ENCODE measurements around the gene PIM2. TPM values are rescaled to one million over a fixed set of nuclear protein-coding genes. Genes with fewer than 3 reads are reported as not detected.

The PIM2 gene
- total RNA-seq, 2 donors from 2014 or later, result 550 to 563 TPM

- peak within 1 kb of the TSS; percentile 88 for H3K27ac Mint-ChIP-seq
- no peaks in the 10 kb centered on the region for H3K27me3 Mint-ChIP-seq (ENCODE audit: low read depth)
- peaks cover 19 to 35% of the 10 kb centered on the region in 2 donors for H3K36me3 Mint-ChIP-seq (ENCODE audit: insufficient read depth in 2 of 2)
- H3K4me3 Mint-ChIP-seq, result peak within 1 kb of the TSS; percentile 93
- ATAC-seq (replicated peaks in 1 of 2) (peak; percentile 53 to 56), DNase-seq (peak; percentile 90 to 91)
- peaks cover 47% of the 10 kb centered on the region for H3K4me1 Mint-ChIP-seq (ENCODE audit: low read depth)
- H3K9me3 Mint-ChIP-seq, result no peaks in the 10 kb centered on the region
Observed at GRCh38 chrX:48911412-48912182, 7.2 kb downstream of the PIM2 start, which contains the start of gene SLC35A2. TSS of gene SLC35A2 (minus strand) at chrX:48911646. CDS start at chrX:48911636, 10 bp downstream.

DNA sequence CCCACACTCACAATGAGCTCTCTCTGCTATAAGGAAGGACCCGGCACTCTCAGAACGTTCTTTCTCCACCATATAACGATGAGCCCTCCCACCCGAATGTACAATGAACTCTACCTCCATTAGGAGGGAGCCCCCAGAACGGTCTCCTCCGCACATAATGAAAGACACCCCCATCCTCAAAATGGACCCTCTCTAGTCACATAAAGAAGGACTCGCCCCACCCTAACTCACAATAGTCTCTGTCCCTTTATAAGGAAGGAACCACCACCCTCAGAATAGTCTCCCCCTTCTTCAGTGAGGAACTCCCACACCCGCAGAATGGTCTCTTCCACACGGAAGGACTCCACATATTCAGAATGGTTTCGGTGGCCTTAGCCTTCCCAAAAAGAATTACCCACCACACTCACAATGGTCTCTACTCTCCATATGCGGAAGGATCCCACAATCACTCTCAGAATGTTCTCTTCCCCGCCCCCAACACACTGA is 7.9 kb downstream of the PIM2 start:
- Mint-ChIP-seq H3K36me3 (ENCODE audit: insufficient read depth in 2 of 2) (peaks cover 16 to 31% of the 10 kb centered on the region in 2 donors), H3K4me1 (ENCODE audit: low read depth) (peaks cover 47% of the 10 kb centered on the region), H3K9me3 (no peaks in the 10 kb centered on the region), H3K27ac (peak overlapping the region; percentile 88), H3K27me3 (ENCODE audit: low read depth) (no peaks in the 10 kb centered on the region), H3K4me3 (peak overlapping the region; percentile 93)
- peak; percentile 0 for ATAC-seq (replicated peaks in 1 of 2)
- peak in 1 of 2 donors; percentile 33 for DNase-seq

DNA sequence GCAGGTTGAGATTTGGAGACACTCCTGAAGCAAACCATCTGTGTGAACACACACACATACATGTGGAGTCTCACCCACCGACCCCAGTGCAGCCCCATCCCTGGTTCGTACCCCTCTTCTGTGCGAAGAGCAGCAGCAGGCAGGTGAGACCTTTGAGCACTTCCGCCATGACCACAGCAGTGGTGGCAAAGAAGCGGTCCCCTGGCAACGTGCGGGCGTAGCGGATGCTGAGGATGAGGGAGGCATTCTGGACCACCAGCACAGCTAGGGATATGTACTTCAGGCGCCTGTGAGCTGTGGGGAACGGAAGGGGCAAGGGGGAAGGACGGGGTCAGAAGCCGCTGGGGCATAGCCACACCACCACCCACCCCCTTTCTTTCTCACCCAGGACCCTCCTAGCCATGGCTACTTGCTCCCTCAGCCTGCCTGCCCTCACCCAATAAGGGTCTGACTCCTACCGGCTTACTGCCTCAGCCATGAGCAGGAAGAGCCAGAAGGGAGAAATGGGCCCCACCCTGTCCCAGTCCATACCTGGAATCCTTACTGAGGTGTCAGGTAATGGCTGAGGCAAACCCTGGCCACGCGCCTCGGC is 9.0 kb downstream of the PIM2 start:
- Mint-ChIP-seq H3K36me3 (ENCODE audit: insufficient read depth in 2 of 2) (peaks cover 9 to 20% of the 10 kb centered on the region in 2 donors), H3K4me1 (ENCODE audit: low read depth) (peaks cover 38% of the 10 kb centered on the region), H3K4me3 (peak overlapping the region in 1 of 2 donors; percentile 93), H3K27me3 (ENCODE audit: low read depth) (no peaks in the 10 kb centered on the region), H3K9me3 (no peaks in the 10 kb centered on the region), H3K27ac (no peak overlapping the region)
- peak in 1 of 2 donors; percentile 43 for DNase-seq
- no peak for ATAC-seq (replicated peaks in 1 of 2)

GRCh38 chrX:48908600-48908999 is 10.2 kb downstream of the PIM2 start:
- Mint-ChIP-seq H3K27ac (peak overlapping the region; percentile 93), H3K27me3 (ENCODE audit: low read depth) (no peaks in the 10 kb centered on the region), H3K4me3 (peak overlapping the region in 1 of 2 donors; percentile 36), H3K36me3 (ENCODE audit: insufficient read depth in 2 of 2) (peaks cover 4 to 10% of the 10 kb centered on the region in 2 donors), H3K4me1 (ENCODE audit: low read depth) (peaks cover 26% of the 10 kb centered on the region), H3K9me3 (no peaks in the 10 kb centered on the region)
- no peak for ATAC-seq (replicated peaks in 1 of 2)
- no peak for DNase-seq

- H3K27me3 Mint-ChIP-seq (ENCODE audit: low read depth), result peaks cover 5% of the 10 kb centered on the region
Observed at GRCh38 chrX:48905090-48905790, 13.6 kb downstream of the PIM2 start.

DNA sequence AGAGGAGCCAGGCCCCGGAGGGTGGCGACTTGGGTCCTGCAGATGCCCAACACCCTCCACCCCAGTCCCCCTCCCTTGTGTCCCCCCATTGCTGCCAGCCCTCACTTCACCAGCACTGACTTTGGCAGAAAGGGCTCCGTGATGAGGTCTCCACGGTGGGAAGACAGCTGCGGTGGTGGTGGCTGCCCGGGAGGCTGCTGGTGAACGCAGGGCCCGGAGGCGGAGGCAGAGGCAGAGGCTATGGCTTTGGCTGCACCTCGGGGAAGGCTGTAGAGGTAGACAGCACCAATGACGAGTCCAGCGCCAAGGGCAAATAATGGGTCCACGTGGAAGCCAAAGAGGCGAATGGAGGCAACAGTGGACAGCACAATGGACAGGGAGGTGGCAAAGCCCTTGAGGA is 14.2 kb downstream of the PIM2 start:
- Mint-ChIP-seq H3K36me3 (ENCODE audit: insufficient read depth in 2 of 2) (peaks cover 2 to 9% of the 10 kb centered on the region in 2 donors), H3K4me1 (ENCODE audit: low read depth) (no peaks in the 10 kb centered on the region), H3K9me3 (no peaks in the 10 kb centered on the region), H3K27me3 (ENCODE audit: low read depth) (peaks cover 5% of the 10 kb centered on the region), H3K4me3 (no peak overlapping the region), H3K27ac (peak overlapping the region; percentile 84)
- ATAC-seq (replicated peaks in 1 of 2), result peak; percentile 1 to 2
- DNase-seq, result no peak

More at GRCh38 chrX:48905090-48905790, 13.6 kb downstream of the PIM2 start:
- Mint-ChIP-seq H3K27ac (peak overlapping the region; percentile 84), H3K4me1 (ENCODE audit: low read depth) (no peaks in the 10 kb centered on the region), H3K4me3 (no peak overlapping the region), H3K36me3 (ENCODE audit: insufficient read depth in 2 of 2) (peaks cover 2 to 9% of the 10 kb centered on the region in 2 donors), H3K9me3 (no peaks in the 10 kb centered on the region)
- ATAC-seq (replicated peaks in 1 of 2) (peak; percentile 4 to 6), DNase-seq (no peak)

GRCh38 chrX:48904180-48904579 is 14.6 kb downstream of the PIM2 start:
- peaks cover 2 to 9% of the 10 kb centered on the region in 2 donors for H3K36me3 Mint-ChIP-seq (ENCODE audit: insufficient read depth in 2 of 2)
- peaks cover under 1% of the 10 kb centered on the region for H3K4me1 Mint-ChIP-seq (ENCODE audit: low read depth)
- H3K27ac Mint-ChIP-seq, result peak overlapping the region; percentile 78
- no peak for ATAC-seq (replicated peaks in 1 of 2)
- peaks cover 5% of the 10 kb centered on the region for H3K27me3 Mint-ChIP-seq (ENCODE audit: low read depth)
- DNase-seq, result no peak
- H3K4me3 Mint-ChIP-seq, result no peak overlapping the region
- H3K9me3 Mint-ChIP-seq, result no peaks in the 10 kb centered on the region

DNA sequence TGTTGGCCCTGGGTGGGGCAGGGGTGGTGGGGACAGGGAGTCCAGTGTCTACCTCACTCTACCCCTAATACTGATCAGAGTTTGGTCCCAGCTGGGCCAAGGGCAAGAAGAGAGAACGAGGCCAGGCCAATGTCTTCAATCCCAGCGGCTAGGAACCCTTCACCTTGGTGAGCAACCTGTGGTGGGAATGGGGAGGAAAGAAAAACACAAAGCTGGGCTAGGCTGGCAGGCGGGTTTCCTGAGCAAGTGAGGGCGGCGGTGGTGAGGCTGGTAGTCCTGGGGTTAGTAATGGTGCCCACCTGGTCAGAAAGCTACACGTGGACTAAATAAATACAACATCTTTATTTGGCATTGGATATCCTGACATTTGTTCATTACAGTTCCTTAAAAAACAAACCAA is 15.5 kb downstream of the PIM2 start:
- no peaks in the 10 kb centered on the region for H3K9me3 Mint-ChIP-seq
- peaks cover 5% of the 10 kb centered on the region for H3K27me3 Mint-ChIP-seq (ENCODE audit: low read depth)
- H3K27ac Mint-ChIP-seq, result peak overlapping the region; percentile 78
- ATAC-seq (replicated peaks in 1 of 2) (no peak), DNase-seq (no peak)
- H3K4me3 Mint-ChIP-seq, result no peak overlapping the region
- H3K36me3 Mint-ChIP-seq (ENCODE audit: insufficient read depth in 2 of 2), result peaks cover 2 to 9% of the 10 kb centered on the region in 2 donors
- peaks cover 4% of the 10 kb centered on the region for H3K4me1 Mint-ChIP-seq (ENCODE audit: low read depth)

DNA sequence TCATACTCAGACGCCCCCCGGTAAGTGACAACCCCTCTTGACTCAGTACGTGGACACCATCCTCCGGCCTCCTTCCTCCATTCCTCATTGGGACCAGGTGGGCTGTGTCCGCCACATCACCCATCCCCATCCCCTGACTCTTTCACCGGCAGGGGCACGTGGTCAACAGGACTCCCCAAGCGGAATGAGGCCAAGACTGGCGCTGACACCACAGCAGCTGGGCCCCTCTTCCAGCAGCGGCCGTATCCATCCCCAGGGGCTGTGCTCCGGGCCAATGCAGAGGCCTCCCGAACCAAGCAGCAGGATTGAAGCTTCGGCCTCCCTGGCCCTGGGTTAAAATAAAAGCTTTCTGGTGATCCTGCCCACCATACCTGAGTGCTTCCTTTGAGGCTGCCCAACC is 16.0 kb downstream of the PIM2 start:
- Mint-ChIP-seq H3K27me3 (ENCODE audit: low read depth) (peaks cover 5% of the 10 kb centered on the region), H3K9me3 (no peaks in the 10 kb centered on the region), H3K36me3 (ENCODE audit: insufficient read depth in 2 of 2) (peaks cover 2 to 9% of the 10 kb centered on the region in 2 donors), H3K4me3 (no peak overlapping the region), H3K27ac (peak overlapping the region; percentile 34), H3K4me1 (ENCODE audit: low read depth) (peaks cover 4% of the 10 kb centered on the region)
- DNase-seq (no peak), ATAC-seq (replicated peaks in 1 of 2) (no peak)

DNA sequence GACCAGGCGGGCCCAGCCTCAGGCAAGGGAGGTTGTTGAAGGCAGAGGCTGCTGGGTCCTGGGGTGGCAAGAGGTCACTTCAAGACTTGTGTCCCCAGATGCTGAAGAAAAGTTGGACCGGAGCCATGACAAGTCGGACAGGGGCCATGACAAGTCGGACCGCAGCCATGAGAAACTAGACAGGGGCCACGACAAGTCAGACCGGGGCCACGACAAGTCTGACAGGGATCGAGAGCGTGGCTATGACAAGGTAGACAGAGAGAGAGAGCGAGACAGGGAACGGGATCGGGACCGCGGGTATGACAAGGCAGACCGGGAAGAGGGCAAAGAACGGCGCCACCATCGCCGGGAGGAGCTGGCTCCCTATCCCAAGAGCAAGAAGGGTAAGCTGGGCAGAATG is 16.7 kb downstream of the PIM2 start:
- Mint-ChIP-seq H3K4me1 (ENCODE audit: low read depth) (peaks cover 4% of the 10 kb centered on the region), H3K4me3 (no peak overlapping the region), H3K36me3 (ENCODE audit: insufficient read depth in 2 of 2) (peaks cover 3 to 10% of the 10 kb centered on the region in 2 donors), H3K27me3 (ENCODE audit: low read depth) (peaks cover 5% of the 10 kb centered on the region), H3K9me3 (no peaks in the 10 kb centered on the region), H3K27ac (peak overlapping the region; percentile 92)
- no peak for ATAC-seq (replicated peaks in 1 of 2)
- DNase-seq, result no peak

DNA sequence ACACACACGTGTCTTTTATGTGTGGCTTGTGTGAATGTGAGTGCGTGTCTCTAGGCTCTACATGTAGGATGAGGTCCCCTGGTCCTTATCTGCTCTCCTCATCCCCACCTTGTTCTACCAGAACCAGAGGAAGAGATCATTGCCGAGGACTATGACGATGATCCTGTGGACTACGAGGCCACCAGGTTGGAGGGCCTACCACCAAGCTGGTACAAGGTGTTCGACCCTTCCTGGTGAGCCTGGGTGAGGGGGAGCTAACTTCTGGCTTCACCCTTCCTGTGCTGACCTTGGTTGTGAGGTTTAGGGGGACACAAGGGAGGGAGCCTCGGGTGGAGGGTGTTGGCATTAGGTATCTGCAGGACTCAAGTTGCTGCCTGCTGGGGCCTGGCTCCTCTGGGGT is 17.8 kb downstream of the PIM2 start:
- H3K27ac Mint-ChIP-seq, result no peak overlapping the region
- H3K36me3 Mint-ChIP-seq (ENCODE audit: insufficient read depth in 2 of 2), result peaks cover 3 to 10% of the 10 kb centered on the region in 2 donors
- DNase-seq (no peak), ATAC-seq (replicated peaks in 1 of 2) (no peak)
- H3K27me3 Mint-ChIP-seq (ENCODE audit: low read depth), result peaks cover 5% of the 10 kb centered on the region
- H3K4me3 Mint-ChIP-seq, result no peak overlapping the region
- no peaks in the 10 kb centered on the region for H3K9me3 Mint-ChIP-seq
- peaks cover 13% of the 10 kb centered on the region for H3K4me1 Mint-ChIP-seq (ENCODE audit: low read depth)

GRCh38 chrX:48899078-48899410 is 19.8 kb downstream of the PIM2 start:
- no peak for ATAC-seq (replicated peaks in 1 of 2)
- H3K4me1 Mint-ChIP-seq (ENCODE audit: low read depth), result peaks cover 22% of the 10 kb centered on the region
- H3K27ac Mint-ChIP-seq, result no peak overlapping the region
- H3K4me3 Mint-ChIP-seq, result peak overlapping the region in 1 of 2 donors; percentile 82
- H3K36me3 Mint-ChIP-seq (ENCODE audit: insufficient read depth in 2 of 2), result peaks cover 5 to 10% of the 10 kb centered on the region in 2 donors
- H3K27me3 Mint-ChIP-seq (ENCODE audit: low read depth), result peaks cover 5% of the 10 kb centered on the region
- no peaks in the 10 kb centered on the region for H3K9me3 Mint-ChIP-seq
- DNase-seq, result no peak

Data from activated T-cell treated with anti-CD3 and anti-CD28 coated beads, Interleukin-2, amount 50 U/mL, for 72 hours (primary cell).